ENCODE data around the gene RFX4.
"Not testable (repeated sequence)": the region's sequence is repeated elsewhere in the genome, so short reads cannot be mapped to it uniquely, and the experiment has no call there.

Gene RFX4

DNA sequence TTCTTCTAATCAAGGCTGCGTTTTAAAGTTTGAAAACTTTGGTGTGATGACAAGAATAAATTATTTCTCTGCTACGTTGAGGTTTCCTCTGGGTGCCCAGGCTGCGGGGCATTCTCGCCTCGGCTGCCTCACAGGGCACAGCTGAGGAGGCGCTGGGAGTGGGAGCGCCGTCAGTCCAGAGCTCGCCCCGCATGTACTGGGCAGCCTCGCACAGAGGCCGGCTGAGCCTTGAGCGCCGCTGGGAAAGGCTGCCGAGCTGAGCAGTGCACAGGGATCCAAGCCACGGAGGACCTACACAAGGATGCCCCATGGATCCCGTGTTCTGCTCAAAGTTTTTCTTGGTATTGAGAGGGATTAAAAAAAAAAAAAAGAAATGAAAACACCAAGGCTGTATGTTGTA lies 11.6 kb downstream of the RFX4 start:
- no peak for DNase-seq

DNA sequence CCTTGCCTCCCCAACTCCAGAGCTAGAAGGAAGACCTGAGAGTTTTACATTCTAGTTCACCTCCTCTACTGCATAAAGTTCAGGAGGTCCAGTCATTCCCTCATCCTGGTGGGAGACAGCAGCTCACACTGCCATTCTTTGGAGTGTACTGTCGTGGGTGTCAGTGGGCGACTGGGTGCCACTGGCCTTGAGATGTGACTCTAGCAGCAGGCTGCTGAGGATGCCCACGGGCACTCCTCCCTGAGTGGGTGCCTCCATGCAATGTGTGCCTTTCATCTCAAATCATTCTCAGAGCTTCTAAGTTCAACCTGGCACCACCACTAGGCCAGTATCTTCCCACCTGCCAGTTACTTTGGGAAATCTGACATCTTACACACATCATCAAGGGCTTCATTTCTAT lies 12.5 kb downstream of the RFX4 start:
- no peak for DNase-seq

DNA sequence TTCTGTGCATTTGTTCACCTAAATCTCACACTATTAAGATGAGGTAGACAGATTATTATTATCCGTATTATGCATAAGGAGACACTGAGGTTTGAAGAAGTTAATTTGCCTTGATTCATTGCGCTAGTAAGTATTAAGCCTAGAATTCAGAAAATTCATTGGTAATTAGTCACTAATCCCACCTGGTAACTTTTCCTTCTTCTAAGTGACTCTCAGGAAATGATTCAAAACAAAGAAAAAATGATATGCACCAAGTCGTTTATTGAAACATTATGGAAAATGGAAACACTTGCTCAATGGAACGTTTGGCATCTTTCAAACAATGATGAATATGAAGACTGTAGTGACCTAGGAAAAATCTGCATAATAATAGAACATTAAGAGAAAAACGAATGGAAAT lies 15.2 kb downstream of the RFX4 start:
- DNase-seq, result no peak

DNA sequence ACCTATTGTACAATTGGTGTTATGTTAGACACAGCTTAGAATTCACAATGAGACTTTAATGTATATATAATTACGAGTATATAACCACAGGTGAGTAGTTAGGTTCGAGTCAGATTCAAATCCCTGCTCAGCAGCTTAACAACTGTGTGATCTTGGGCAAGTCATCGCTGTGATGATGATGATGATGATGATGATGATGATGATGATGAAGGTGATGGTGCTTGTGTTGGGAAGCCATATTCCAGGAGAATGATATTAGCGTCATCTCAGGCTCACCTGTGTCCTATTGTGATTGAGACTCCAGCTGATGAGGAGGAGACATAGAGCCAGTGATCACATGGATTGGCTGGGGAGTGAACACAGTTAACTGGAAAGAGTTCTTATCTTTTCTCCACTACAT lies 16.5 kb downstream of the RFX4 start:
- no peak for DNase-seq

DNA sequence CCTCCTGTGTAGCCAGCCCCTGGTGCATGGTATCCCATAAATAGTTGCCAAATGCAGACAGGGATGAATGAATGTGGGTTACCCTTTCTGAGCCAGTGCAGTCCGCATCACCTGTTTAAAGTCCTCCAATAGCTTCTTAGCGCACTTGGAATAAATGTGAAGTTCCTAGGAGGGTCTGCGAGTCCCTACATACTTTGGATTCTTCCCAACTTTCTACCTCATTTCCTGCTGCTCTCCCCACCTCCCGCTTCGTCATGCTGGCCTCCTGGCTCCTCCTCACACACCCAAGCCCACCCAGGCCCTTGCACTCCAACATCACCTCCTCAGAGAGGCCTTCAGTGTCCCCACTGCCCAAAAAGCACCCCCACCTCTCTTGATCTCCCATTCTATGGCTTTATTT lies 17.7 kb downstream of the RFX4 start:
- no peak for DNase-seq

DNA sequence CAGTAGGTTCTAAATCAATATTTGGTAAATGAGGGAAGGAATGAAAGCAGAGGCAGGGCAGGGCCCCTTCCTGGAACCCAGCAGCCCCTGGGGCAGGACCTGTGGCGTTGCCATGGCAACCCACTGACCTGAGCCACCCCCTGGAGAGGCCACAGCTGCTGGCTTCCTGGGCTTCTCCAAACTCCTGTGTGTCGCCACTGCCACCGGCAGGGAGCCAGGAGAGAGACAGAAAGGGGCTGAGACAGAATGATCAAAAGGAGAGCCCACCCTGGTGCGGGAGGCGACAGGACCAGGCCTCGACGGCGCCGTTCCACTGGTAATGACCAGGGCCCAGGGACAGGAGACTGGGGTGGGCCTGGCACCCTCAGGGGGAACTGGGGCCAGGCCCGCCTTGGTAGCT lies 18.2 kb downstream of the RFX4 start:
- no peak for DNase-seq

DNA sequence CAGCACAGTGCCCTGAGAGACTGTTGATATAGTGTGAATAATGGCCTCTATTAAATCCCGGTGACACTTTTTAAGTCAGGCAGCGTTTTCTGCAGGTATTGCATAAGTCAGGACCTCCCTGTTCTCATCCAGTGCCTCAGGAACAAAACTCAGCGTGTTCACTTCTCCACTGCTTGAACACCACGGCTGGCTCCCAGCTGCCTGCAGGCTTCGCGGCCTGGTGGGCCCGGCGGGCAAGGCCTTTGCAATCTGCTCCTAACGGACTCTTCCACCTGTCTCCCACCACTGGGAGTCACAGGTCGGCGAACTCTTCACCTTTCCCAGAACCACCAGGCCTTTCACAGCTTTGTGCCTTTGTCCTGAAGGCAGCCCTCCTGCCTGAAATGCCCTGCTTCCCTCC lies 18.7 kb downstream of the RFX4 start:
- DNase-seq, result no peak

DNA sequence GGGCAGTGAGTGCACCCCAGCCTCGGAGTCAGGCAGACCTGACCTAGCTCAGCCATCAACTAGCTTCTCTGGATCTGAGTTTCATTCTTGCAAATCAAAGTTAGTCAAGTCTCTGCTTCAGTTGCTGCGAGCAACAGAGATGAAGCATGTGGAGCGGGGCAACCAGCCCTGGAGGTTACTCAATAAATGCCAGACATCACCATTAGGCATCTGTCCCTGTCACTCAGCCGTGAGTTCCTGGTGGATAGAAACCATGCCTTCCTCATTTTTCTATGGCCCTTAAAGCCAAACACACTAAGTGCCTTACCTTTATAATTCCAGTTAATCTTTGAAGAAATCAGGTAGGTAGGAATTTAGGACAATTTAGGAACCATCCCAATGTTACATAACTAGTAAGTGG lies 19.3 kb downstream of the RFX4 start:
- no peak for DNase-seq

DNA sequence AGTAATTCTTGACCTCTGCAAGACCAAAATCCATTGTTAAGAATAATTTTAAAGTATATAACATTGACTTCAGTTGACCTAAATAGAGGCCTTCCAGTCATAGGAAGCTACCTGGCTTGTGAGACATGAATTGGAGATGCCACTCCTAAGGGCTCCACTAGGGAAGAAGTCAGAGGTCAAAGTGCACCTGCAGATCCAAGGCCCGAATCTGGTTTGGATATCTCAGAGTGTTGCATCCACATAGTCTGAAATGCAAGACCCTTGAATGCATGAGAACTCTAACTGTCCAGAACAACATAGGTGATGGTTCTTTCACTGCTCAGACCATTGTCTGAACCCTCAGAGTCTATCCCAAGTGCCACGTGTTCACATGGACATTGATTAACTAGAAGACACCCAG lies 22.4 kb downstream of the RFX4 start:
- DNase-seq, result no peak

DNA sequence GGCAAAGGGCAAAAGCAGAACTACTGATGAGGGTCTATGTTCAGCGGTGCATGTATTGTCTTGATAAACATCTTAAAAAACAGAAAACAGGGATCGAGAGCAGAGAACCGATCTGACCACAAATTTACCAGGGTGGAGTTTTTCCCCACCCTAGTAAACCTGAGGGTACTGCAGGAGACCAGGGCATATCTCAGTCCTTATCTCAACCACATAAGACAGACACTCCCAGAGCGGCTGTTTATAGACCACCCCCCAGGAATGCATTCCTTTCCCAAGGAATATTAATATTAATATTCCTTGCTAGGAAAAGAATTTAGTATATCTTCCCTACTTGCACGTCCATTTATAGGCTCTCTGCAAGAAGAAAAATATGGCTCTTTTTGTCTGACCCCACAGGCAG lies 37.8 kb downstream of the RFX4 start:
- not testable (repeated sequence) for DNase-seq

DNA sequence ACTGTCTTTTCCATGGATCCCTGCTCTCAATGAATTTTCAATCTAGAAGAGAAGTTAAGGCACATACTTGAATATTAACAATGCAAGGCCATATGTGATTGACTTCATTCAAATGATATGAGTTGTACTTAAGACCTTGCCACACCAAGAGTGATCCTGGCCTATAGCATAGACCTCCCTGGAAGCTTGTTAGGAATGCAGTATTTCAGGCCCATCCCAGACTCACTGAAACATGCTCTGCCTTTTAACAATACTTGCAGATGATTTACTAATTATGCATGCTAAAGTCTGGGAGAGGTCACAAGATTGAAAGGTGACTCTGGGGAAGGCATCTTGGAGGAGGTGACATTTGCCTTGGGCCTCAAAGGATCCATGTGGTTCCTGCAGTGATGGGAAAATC lies 43.2 kb downstream of the RFX4 start:
- DNase-seq, result no peak

DNA sequence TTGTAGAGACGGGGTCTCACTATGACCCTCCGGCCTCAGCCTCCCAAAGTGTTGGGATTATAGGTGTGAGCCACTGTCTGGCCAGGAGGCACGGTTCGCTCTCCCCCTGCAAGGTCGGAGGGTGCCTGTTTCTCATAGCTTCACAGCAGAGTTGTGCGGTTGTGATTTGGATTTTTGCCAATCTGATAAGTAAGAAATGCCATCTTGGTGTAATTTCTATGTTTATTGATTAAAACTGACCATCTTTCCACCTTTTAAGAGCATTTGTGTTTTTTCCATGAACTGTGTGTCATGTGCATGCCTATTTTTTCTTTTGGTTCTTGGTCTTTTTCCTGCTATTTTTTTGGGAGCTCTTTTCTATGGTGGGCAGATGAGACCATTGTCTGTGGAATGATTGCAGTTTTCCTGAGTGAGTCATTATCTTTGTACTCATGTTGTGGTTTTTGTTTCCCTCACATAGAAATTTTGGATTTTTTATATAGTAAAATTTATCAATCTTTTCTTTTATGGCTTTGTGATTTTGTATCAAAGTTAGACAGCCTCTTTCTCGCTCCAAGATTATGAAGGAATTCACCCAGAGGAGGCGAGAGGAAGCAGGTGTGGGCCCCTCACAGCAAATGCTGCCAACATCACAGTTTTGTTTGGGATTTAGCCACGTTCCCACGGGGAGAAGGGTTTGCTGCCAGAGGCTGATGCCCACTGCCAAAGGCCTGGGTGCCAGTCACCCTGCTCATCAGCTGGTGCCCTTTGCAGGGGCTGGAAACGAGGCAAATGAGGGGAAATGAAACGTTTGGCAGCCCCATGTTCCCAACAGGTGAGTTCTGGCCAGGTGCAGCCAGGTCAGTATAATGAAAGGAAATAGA lies 47.2 kb downstream of the RFX4 start:
- DNase-seq, result no peak

DNA sequence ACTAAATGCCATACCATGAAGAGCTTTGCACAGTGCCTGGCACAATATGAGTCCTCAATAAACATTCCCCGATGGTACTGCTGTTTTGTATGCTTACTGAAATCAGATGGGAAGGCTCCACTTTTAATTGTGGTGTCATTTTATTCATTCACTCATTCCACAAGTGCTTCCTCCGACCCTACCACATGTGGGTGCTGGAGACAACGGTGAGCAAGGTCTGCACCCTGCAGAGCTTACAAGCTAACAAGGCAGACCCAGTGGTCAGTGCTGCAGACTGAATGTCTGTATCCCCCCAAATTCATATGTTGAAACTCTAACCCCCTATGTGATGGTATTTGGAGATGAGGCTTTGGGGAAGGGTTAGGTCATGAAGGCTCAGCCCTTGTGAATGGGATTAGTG lies 48.3 kb downstream of the RFX4 start:
- DNase-seq, result no peak

DNA sequence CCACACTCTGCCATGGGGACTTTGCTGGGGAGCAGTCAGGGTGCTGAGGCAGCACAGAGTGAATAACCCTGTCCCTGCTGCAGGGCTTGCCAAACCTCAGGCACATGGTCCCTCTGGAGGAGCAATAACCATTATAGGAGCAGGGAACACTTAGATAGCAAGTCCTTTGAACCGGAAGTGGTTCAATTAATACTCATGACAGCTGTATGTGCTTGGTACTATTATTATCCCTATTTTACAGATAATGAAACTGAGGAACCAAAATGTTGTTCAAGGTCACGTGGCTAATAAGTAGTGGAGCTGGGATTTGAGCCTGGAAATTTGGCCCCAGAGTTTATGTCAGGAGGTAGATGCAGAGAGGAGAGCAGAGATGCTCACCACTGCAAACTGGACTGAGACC lies 49.0 kb downstream of the RFX4 start:
- no peak for DNase-seq

DNA sequence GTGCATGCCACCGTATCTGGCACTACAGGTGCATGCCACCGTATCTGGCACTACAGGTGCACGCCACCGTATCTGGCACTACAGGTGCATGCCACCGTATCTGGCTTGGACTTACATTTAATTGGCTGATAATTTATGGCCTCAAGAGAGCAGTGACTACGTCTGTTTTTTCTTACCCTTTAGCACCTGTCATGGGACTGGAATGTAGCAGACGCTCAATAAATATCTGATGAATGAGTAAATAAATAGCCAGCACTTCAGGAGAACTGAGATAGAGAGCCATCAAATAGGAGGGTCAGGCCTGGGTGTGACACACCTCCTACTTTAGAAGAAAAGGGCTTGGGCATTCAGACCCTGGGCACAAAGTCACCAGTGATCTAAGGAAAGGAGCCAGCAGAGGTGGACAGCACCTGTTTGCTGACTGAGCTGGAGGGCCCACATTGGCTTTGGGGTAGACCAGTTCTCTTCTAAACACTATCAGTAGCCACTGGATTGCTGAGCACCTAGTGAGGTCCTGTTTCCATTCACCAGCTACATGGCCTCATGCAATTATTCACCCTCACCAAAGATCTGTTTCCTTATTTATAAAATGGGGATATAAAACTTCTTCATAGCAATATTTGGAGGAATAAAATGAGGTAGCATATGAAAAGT lies 50.1 kb downstream of the RFX4 start:
- no peak for DNase-seq

DNA sequence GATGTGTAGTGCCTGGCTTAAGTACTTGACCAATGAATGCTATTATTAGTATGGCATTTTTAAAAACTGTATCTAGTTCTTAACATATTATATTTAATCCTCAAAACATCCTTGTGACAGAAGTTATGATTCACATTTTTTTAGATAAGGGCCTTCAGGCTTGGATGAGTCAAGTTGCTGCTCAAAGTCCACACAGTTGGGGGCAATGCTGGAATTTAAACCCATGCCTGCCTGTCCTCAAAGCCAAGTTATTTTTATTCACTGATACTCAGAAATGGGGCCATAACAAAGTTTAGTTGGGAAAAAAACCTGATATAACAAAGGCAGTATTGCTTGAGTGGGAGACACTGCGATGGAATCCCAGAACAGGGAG lies 50.6 kb downstream of the RFX4 start:
- DNase-seq, result no peak

DNA sequence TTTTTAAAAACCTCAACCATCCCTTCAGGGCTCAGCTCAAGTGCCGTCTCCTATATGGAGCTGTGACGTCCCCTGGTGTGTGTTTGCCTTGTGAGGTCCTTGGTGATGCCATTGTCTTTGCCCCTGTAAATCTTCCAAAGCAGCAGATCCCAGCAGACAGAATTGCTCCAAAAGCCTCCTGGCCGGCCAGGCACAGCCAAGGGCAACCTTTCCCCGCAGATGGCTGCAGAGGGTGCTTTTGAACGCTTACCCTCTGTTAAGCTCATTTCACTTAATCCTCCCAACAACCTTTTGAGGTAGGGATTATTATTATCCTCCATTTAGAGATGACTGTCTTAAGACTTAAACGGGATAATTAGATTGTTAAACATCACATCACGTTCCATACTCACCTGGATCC lies 51.4 kb downstream of the RFX4 start:
- no peak for DNase-seq

DNA sequence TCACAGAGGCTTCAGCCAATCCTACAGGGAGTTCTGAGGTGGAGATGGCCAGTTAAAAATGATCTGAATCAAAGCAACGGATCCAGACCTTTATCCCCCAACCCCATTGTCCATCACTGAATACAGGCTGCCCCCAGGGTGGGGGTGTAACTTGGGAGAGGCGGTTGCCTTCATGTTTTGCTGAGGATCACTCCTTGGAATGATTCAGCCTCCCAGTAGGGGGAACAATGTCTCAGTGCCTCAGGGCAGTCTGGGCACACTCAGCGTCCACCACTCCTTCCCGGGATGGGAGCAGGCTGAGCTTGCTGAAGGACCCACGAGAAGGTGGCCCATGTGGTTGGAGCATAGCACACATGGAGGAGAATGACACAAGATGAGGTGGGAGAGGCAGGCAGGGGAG lies 60.2 kb downstream of the RFX4 start:
- DNase-seq, result no peak

DNA sequence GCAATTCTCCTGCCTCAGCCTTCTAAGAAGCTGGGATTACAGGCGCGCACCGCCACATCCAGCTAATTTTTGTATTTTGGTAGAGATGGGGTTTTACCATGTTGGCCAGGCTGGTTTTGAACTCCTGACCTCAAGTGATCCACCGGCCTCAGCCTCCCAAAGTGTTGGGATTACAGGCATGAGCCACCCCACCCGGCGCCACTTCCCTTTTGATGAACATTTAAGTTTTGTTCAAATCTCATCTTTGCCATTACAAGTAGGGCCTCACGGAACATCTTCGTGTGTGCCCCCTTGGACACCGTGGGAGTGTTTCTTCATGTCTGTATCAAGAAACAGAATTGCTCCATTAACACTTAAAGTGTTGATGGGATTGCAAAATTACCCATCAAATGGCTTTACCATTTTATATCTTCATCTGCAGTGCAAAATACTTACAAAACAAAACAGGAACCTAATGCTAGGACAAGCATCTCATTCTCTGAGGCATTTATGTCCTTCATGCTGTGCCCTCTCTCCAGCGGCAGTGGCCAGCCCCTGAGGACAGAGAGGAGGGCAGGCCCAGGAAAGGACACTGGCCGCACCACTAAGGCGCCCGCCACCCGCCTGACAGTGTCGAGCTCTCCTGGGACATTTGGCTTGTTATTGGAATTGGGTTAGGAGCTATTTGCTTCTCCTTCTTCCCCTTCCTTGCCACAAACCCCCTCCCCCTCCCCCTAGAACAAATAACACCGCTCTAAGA lies 61.7 kb downstream of the RFX4 start:
- DNase-seq, result no peak

DNA sequence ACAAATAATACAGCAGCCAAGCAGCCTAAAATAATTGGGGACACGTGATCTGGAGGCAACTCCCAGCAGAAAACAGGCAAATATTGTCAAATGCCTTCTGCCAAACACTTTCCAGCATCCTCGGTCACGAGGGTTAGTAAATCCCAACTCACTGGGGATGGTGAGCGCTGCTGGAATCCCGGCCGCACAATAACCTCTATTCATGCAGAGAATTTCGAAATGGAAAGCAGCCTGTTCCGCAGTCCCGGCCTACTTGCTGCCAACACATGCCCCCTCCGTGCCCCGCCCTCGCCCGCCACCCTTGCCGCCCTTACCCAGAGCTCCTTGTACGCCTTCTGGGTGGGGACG lies 62.2 kb downstream of the RFX4 start:
- DNase-seq, result no peak

DNA sequence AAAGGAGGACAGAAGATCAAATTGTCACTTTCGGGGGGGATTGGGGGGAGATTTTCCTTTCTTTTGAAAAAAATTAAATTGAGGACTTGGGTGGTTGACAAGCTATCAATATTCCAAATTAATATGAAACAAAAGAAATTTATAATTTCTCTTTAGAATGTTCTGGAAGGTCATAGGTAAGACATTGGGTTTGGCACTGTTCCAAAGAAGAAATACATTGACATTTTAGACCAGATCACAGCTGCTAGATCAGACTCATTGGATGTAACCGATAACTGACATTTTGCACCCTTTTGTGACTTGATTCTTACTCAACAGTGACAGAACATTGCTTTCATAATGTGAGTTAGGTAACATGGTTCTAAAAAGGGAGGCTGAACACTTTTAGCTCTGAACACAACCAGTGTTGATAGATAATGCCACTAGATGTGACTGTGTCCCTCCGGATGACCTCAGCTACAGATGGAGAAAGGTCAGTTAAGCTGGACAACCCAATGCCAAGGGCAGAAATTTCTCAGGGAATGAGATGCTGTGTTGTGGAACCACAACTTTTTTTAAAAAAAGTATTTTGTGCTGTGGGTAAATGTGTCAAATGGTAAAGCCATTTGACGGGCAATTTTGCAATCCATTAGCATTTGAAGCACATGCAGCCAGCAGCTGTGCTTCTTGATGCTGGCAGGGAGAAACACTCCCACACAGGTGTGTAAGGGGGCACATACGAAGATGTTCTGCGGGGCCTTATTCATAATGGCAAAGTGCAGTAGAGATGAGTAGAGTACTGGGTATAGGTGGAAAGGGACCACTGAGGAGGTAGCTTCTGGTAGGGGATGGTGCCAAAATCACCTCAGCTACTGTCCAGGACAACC lies 62.9 kb downstream of the RFX4 start:
- DNase-seq, result no peak

DNA sequence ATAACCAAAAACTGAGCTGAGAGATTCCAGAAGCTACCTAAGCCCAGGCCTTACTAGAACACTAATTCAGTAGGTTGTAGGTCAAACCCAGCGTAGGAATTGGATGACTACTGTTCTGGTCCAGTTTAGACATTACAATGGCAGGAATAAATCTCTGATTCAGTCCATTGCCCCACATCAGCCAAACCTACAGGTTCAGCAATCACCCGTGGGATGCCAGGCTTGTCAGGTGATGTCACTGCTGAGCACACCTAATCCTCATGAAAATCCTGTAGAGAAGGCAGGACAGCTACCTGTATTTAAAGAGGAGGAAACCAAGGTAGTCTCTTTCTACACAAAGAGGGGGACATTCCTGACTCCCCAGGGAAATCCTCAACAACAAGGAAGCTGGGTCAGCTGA lies 63.7 kb downstream of the RFX4 start:
- DNase-seq, result no peak

DNA sequence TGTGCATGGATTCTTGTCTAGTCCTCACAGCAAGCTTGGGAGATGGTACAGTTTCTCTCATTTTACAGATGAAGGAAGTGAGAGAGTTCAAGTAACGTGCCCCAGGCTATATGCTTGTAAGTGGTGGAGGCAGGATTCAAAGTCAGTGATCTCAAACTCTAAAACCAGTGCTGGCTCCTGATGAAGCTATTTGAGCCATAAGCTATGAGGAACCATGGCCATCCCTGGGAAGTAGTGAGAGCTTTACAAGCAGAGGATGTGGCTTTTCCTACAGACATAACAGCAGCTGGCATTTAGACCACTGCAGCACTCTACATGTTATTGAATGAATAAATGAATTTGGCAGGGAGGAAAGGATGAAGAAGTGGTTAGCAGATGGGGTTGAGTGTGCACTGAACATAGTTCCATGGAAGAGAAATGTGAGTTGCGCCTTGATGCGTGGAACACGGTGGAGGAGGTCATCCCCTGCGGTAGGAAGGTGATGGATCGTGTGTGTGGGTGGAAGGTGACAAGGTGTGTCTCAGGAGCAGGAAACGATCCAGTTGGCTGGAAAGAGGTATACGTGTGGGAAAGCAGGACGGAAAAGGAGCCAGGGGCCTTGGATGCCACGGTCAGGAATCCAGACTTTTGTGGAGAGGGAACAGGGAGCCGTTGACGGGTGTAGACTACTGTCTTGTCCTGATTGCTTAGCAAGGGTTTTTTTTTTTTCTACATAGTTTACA lies 65.2 kb downstream of the RFX4 start:
- no peak for DNase-seq
